IPS DF 6.9 (cell line): ENCODE results near the gene FPR3.

Experiments
- DNase-seq: peaks from one replicate; pipeline ENCODE4 v3.0.0-alpha.2; 2013; ENCODE audit warnings: low read depth, low spot score
- H3K27ac ChIP-seq: one replicate; pipeline ENCODE4 v1.5.1; 2013; ENCODE audit warnings: low read length, control low read depth
- H3K27me3 ChIP-seq: 2 replicates; pipeline ENCODE4 v1.6.1; 2013; ENCODE audit warnings: mild to moderate bottlenecking, low read length; ENCODE audit not compliant: control insufficient read depth, insufficient read depth
- H3K36me3 ChIP-seq: 2 replicates; pipeline ENCODE4 v1.6.1; 2013; ENCODE audit warnings: low read length; ENCODE audit not compliant: control insufficient read depth, insufficient read depth
- H3K4me1 ChIP-seq: 2 replicates; pipeline ENCODE4 v1.6.1; 2013; ENCODE audit warnings: low read length; ENCODE audit not compliant: control insufficient read depth, insufficient read depth
- H3K4me3 ChIP-seq: 2 replicates; pipeline ENCODE4 v1.5.1; 2013; ENCODE audit warnings: mild to moderate bottlenecking, low read length
- H3K9me3 ChIP-seq: 2 replicates; pipeline ENCODE4 v1.6.1; 2013; ENCODE audit warnings: low read length, inconsistent platforms; ENCODE audit not compliant: control insufficient read depth, insufficient read depth
- WGBS: extraction: QIAGEN DNeasy Blood & Tissue Kit; methylation state at CpG from one replicate; pipeline ENCODE4 v1.1.7; 2013; ENCODE audit warnings: mixed read lengths, missing lambda C conversion rate; ENCODE audit not compliant: insufficient read length, insufficient coverage; 5-methylcytosine and 5-hydroxymethylcytosine counted together

The FPR3 gene

DNA sequence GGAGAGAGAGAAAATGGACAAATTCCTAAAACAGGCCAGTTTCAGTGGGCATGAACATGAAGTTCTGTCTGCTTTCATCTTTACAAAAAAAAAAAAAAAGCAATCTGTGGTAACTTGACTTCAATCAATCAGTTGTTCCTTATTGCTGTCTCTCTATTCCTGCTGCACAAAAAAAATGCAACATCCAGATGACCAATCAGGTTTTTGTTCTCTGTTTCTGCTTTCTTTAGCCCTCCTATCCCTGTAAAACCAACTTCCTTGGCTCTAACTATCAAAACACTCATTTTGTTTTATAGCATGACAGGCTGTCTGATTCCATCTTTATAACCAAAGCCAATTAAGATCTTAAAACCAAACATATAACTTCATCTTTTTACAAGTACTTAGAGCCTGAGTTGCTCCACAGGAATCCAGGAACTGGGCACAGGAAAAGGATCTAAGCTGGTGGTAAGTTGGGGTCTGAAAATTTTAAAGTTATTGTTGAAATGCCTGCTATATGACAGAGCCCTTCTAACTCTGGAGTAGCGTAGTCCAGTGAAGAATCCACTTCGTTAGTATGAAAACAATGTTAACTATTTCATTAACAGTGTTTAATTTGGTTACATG lies at the start of gene FPR3:
Gene FPR3 (plus strand): TSS at position 273 of the 606 bp plus-strand sequence. CDS start 28,592 bp downstream, outside the sequence.
- H3K36me3 ChIP-seq: no peaks in the 10 kb centered on the region
- no peaks in the 10 kb centered on the region for H3K4me1 ChIP-seq
- no peak for DNase-seq
- H3K27ac ChIP-seq: no peak within 1 kb of the TSS
- no peak within 1 kb of the TSS for H3K4me3 ChIP-seq
- no CpG with 5 or more reads among the region's 2 CpGs for WGBS
- H3K27me3 ChIP-seq: no peaks in the 10 kb centered on the region
- H3K9me3 ChIP-seq: no peaks in the 10 kb centered on the region

GRCh38 chr19:51746731-51747130 lies 48.2 kb upstream of the FPR3 start:
- H3K4me3 ChIP-seq: no peak overlapping the region
- H3K9me3 ChIP-seq: no peaks in the 10 kb centered on the region
- H3K4me1 ChIP-seq: no peaks in the 10 kb centered on the region
- no peaks in the 10 kb centered on the region for H3K36me3 ChIP-seq
- DNase-seq: no peak
- WGBS: no CpG with 5 or more reads among the region's 7 CpGs
- H3K27me3 ChIP-seq: no peaks in the 10 kb centered on the region
- H3K27ac ChIP-seq: no peak overlapping the region

GRCh38 chr19:51749979-51750378 lies 45.0 kb upstream of the FPR3 start:
- DNase-seq: no peak
- Histone ChIP-seq H3K4me3 (no peak overlapping the region), H3K36me3 (no peaks in the 10 kb centered on the region), H3K27ac (no peak overlapping the region), H3K27me3 (no peaks in the 10 kb centered on the region), H3K9me3 (no peaks in the 10 kb centered on the region), H3K4me1 (no peaks in the 10 kb centered on the region)
- WGBS: no CpG with 5 or more reads among the region's 4 CpGs

DNA sequence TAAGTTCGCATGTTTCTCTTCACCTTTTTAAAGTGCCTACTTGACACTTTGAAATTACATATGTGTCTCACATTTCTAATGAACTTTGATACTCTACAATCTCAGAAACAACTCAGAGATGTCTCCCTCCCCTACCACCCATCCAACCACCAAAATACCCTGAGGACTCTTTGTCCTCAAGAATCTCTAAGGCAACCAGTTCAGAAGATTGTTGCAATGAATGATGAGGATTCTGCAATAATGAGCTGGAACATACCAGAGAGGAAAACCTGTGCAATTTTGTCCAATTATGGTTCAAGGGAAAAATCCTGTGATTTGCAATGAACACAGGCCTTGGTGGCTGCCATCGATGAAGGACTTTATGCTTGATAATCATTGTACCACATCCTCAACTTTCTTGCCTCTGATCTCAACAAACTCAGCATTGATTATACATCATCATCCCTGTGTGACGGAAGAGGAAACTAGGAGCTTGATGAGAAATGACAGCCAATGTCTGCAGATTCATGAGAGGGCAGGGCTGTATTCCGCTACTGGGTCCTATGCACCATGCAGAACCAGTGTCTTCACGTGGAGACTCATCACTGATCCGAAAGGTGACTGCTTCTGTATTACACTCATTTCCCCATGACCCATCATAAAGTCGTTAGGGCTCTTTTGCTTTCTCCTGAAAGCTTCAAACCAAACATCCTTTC lies 44.4 kb upstream of the FPR3 start:
- Histone ChIP-seq H3K36me3 (no peaks in the 10 kb centered on the region), H3K4me3 (no peak overlapping the region), H3K9me3 (no peaks in the 10 kb centered on the region), H3K4me1 (no peaks in the 10 kb centered on the region), H3K27me3 (no peaks in the 10 kb centered on the region), H3K27ac (no peak overlapping the region)
- no peak for DNase-seq
- WGBS: no CpG with 5 or more reads among the region's 7 CpGs

DNA sequence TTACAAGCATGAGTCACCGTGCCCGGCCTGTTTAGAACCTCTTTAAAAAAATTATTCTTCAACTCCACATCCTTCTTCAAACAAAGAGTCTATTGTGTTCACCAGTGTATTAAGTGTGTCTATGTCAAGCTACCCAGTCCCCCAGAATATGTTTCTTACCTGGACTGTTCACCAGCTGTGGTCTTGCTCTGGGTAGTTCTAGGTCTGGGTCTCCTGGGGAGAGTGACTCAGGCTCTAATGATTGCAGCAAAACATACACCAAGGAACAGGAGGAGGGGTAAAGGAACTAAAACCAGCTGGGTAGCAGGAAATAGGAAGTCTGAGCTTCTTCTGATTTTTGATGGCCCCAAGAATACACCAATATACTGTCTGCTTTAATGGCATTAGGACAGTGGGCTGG lies 43.3 kb upstream of the FPR3 start, which contains the start of gene FPR1:
Gene FPR1 (minus strand): TSS at position 224 of the 400 bp plus-strand sequence. CDS start 4,884 bp downstream, outside the sequence.
- H3K4me1 ChIP-seq: no peaks in the 10 kb centered on the region
- no CpG with 5 or more reads among the region's 2 CpGs for WGBS
- no peaks in the 10 kb centered on the region for H3K36me3 ChIP-seq
- no peaks in the 10 kb centered on the region for H3K9me3 ChIP-seq
- H3K27ac ChIP-seq: no peak within 1 kb of the TSS
- DNase-seq: no peak
- H3K4me3 ChIP-seq: no peak within 1 kb of the TSS
- H3K27me3 ChIP-seq: no peaks in the 10 kb centered on the region

DNA sequence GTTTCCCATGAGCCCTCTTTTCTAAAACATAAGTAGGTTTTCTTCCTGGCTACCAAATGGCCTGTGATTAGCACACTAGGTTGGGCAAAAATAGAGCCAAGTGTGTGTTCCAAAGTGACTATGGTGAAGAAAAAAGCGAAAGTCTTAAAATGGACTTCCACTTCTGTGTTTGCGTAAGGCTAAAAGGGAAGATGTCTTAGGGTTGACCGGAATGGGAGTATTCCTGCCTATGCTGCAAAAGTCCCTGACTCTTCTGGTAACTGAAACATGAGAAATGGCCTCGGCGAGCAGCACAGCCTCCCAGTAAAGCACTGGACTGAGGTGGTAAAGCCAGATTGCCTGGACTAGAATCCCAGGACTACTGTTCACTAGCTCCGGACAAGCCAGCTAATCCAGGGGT lies 40.8 kb upstream of the FPR3 start:
- H3K27ac ChIP-seq: no peak overlapping the region
- H3K4me3 ChIP-seq: no peak overlapping the region
- no peaks in the 10 kb centered on the region for H3K9me3 ChIP-seq
- H3K27me3 ChIP-seq: no peaks in the 10 kb centered on the region
- H3K36me3 ChIP-seq: no peaks in the 10 kb centered on the region
- no peak for DNase-seq
- no peaks in the 10 kb centered on the region for H3K4me1 ChIP-seq
- no CpG with 5 or more reads among the region's 6 CpGs for WGBS

GRCh38 chr19:51754770-51755169 lies 40.2 kb upstream of the FPR3 start:
- Histone ChIP-seq H3K9me3 (no peaks in the 10 kb centered on the region), H3K4me3 (no peak overlapping the region), H3K36me3 (no peaks in the 10 kb centered on the region), H3K27ac (no peak overlapping the region), H3K4me1 (no peaks in the 10 kb centered on the region), H3K27me3 (no peaks in the 10 kb centered on the region)
- WGBS: no CpG with 5 or more reads among the region's 4 CpGs
- DNase-seq: no peak

GRCh38 chr19:51755571-51755970 lies 39.4 kb upstream of the FPR3 start:
- no peak for DNase-seq
- no peaks in the 10 kb centered on the region for H3K4me1 ChIP-seq
- no peak overlapping the region for H3K4me3 ChIP-seq
- no peaks in the 10 kb centered on the region for H3K9me3 ChIP-seq
- H3K27me3 ChIP-seq: no peaks in the 10 kb centered on the region
- WGBS: no CpG with 5 or more reads among the region's 7 CpGs
- H3K27ac ChIP-seq: no peak overlapping the region
- H3K36me3 ChIP-seq: no peaks in the 10 kb centered on the region

DNA sequence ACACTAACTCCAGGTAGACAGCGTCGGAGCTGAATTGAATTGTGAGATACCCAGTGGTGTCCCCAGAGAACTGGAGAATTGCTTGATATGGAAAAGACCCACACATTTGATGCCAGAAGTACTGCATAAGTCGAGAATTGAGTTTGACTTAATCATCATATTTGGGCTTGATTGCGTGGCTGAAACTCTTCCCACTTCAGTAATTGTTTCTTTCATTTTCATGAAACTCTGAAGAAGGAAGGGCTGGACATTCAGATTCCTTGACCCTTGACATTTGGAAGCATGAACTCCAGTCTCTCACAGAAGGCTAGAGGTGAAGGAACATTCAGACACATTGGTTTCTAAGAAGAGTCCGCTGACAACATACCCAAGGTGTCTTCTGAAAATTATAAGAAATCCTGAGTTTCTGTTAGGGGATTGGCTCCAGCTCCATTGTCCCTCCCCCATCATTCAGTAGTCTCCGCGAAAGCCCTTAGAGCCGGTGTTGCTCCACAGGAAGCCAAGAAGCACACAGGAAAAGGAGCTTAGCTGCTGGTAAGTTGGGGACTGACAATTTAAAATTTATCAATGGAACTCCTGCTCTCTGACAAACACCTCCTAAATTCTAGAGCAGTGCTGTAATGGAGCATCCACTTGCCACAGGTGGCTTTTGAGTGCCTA lies 34.1 kb upstream of the FPR3 start, which contains the start of gene FPR2:
Gene FPR2 (plus strand): TSS at position 484 of the 660 bp plus-strand sequence. CDS start 7,479 bp downstream, outside the sequence.
- no peaks in the 10 kb centered on the region for H3K4me1 ChIP-seq
- no peaks in the 10 kb centered on the region for H3K27me3 ChIP-seq
- WGBS: no CpG with 5 or more reads among the region's 8 CpGs
- no peak for DNase-seq
- H3K36me3 ChIP-seq: no peaks in the 10 kb centered on the region
- no peaks in the 10 kb centered on the region for H3K9me3 ChIP-seq
- no peak within 1 kb of the TSS for H3K4me3 ChIP-seq
- no peak within 1 kb of the TSS for H3K27ac ChIP-seq

DNA sequence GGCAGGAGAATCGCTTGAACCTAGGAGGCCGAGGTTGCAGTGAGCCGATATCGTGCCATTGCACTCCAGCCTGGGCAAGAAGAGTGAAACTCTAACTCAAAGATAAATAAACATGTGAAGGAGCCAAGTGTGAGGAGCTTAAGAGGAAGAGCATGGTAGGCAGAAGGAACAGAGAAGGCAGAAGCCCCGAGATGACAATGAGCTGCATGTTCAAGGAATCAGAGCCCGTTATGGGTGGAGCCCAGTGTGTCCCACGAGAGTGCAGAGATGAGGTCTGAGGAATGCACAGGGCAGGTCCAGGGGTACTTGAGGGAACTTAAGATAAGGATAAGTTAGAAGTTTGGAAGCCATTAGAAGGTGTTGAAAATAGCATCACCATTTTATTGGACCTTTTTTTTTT lies 33.3 kb upstream of the FPR3 start:
- Histone ChIP-seq H3K36me3 (no peaks in the 10 kb centered on the region), H3K27me3 (no peaks in the 10 kb centered on the region), H3K27ac (no peak overlapping the region), H3K9me3 (no peaks in the 10 kb centered on the region), H3K4me1 (no peaks in the 10 kb centered on the region), H3K4me3 (no peak overlapping the region)
- WGBS: no CpG with 5 or more reads among the region's 7 CpGs
- no peak for DNase-seq
